Measurements from ENCODE around the gene IL1RAPL2. TPM values are rescaled to one million over a fixed set of nuclear protein-coding genes. Genes with fewer than 3 reads are reported as not detected.

Gene IL1RAPL2
- total and polyA plus RNA-seq, 2 donors (not counting 3 experiments of a cell fraction or from before 2014, with no cell fraction given) = not detected

- H2AFZ ChIP-seq (ENCODE audit: low read depth, low read length) = no peak overlapping the region
- ChIA-PET CTCF (no interaction called here), POLR2A (no interaction called here)
- DNase-seq (ENCODE audit: low read depth, low spot score) (no peak), FAIRE-seq (no peak)
- H3K9me3 ChIP-seq (replicated peaks; ENCODE audit: control insufficient read depth, insufficient read depth, low read length) = no peaks in the 10 kb centered on the region
- H3K27me3 ChIP-seq (ENCODE audit: control insufficient read depth in 2 of 2, insufficient read depth in 2 of 2, low read length in 2 of 2) = no peaks in the 10 kb centered on the region
- H3K4me3 ChIP-seq (replicated peaks in 1 of 3; ENCODE audit: insufficient read depth in 1 of 3, low read depth in 1 of 3, low read length in 3 of 3) = no peak overlapping the region
- H3K79me2 ChIP-seq (ENCODE audit: control insufficient read depth, insufficient read depth, low read length) = no peaks in the 10 kb centered on the region
- H3K27ac ChIP-seq (ENCODE audit: insufficient read depth, low read depth, low read length) = no peak overlapping the region
- no peaks in the 10 kb centered on the region for H4K20me1 ChIP-seq (replicated peaks; ENCODE audit: control insufficient read depth, extremely low read depth, insufficient read depth, low read length)
- H3K9me1 ChIP-seq (replicated peaks; ENCODE audit: control insufficient read depth, extremely low read depth, insufficient read depth, low read length) = no peaks in the 10 kb centered on the region
- TF ChIP-seq JUN (IDR thresholded peaks at IDR 0.05; ENCODE audit: borderline replicate concordance, insufficient read depth, insufficient read length, low read depth) (no peak), FOS (IDR thresholded peaks at IDR 0.05; ENCODE audit: borderline replicate concordance, insufficient read depth, low read length) (no peak), EZH2 (IDR thresholded peaks at IDR 0.05; ENCODE audit: borderline replicate concordance, low read depth, low read length, severe bottlenecking) (no peak), POLR2A (IDR thresholded peaks at IDR 0.05; ENCODE audit: low read depth, low read length) (no peak), MYC (IDR thresholded peaks at IDR 0.05; ENCODE audit: low read depth, low read length) (no peak), POLR2AphosphoS5 (IDR thresholded peaks at IDR 0.05; ENCODE audit: insufficient read depth, low read depth, low read length) (no peak), GATA2 (IDR thresholded peaks at IDR 0.05; ENCODE audit: insufficient read depth, insufficient read length, low read depth, low read length) (no peak), MAX (IDR thresholded peaks at IDR 0.05; ENCODE audit: insufficient read depth, insufficient read length) (no peak), CTCF (IDR thresholded peaks at IDR 0.05; ENCODE audit: extremely low read depth in 1 of 2, insufficient read depth in 1 of 2, low read depth in 1 of 2, low read length in 2 of 2) (no peak)
- no peaks in the 10 kb centered on the region for H3K36me3 ChIP-seq (ENCODE audit: control insufficient read depth in 2 of 2, extremely low read depth in 1 of 2, insufficient read depth in 2 of 2, low read length in 2 of 2)
- intact Hi-C loops (cut with micrococcal nuclease) = no loop called here
- no TSS peak for BruUV-seq (replicated peaks)
- dilution Hi-C loops (cut with MboI; ENCODE audit: extremely low pct_ligation_motif_present, low sequenced_read_pairs) = no loop called here
- no peak overlapping the region for H3K9ac ChIP-seq (replicated peaks; ENCODE audit: extremely low read depth, insufficient read depth, low read length)
- H3K4me1 ChIP-seq (ENCODE audit: control insufficient read depth, extremely low read depth, insufficient read depth, low read length) = no peaks in the 10 kb centered on the region
- no peak overlapping the region for H3K4me2 ChIP-seq (ENCODE audit: insufficient read depth, low read length)
Measured at GRCh38 chrX:105458846-105459245, 892.8 kb downstream of the IL1RAPL2 start.
